GM18519 (cell line): ENCODE measurements around the gene PDCL3.

Source experiments
- ATAC-seq: cut with Tn5 transposase; IDR thresholded peaks from one replicate; pipeline ENCODE4 v1.9.1; 2021; ENCODE audit warnings: mild to moderate bottlenecking, moderate library complexity; ENCODE audit not compliant: unreplicated experiment, low FRiP score

Gene PDCL3

GRCh38 chr2:100611079-100612029 is 48.6 kb downstream of the PDCL3 start:
- no peak for ATAC-seq

- no peak for ATAC-seq
Measured at GRCh38 chr2:100612388-100613000, 49.7 kb downstream of the PDCL3 start.

GRCh38 chr2:100613719-100614118 is 50.9 kb downstream of the PDCL3 start:
- no peak for ATAC-seq

- ATAC-seq: no peak
Measured at GRCh38 chr2:100614455-100615000, 51.7 kb downstream of the PDCL3 start.

GRCh38 chr2:100615471-100615870 is 52.7 kb downstream of the PDCL3 start:
- no peak for ATAC-seq

DNA sequence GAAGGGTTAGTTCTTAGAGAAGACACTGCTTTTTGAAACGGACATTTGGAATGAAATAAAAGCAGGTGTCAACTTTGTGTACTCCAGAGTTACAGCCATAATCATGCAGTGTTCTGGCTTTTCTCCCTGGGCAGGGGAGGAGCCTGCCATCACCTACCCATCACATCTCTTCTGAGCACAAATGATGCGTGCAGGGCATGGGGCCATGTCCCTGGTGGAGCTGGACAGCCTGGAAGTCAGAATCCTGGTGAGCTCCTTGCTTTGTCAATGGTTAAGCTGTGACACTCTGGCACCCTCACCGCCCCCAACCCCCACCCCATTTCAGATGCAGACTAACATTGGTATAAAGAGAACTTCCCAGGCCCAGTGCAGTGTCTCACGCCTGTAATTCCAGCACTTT is 53.1 kb downstream of the PDCL3 start:
- no peak for ATAC-seq

DNA sequence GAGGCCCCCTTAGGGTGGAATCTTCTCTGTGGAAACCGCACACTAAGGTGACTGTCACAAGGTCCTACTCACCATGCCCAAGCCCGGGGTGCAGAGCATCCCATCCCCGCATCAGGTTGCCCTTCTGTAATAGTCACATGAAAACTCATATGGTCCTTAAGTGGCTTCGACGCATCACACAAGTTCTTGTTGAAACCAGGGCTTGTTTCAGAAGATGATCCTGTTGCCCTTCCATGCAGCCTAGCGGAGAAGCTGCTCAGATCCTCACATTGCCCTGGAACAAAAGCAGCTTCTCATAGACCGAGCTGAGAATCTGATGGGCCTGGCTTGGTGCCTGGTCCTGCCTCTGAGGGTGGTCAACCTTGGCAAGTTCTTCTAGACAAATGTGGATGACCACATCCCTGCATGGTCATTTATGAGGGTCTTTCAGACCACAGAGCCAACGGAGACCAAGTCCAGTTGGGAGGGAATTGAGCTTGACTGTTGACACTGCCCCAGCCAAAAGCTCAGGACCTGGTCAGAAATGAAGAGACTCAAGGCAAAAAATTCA is 54.1 kb downstream of the PDCL3 start:
- ATAC-seq: no peak

DNA sequence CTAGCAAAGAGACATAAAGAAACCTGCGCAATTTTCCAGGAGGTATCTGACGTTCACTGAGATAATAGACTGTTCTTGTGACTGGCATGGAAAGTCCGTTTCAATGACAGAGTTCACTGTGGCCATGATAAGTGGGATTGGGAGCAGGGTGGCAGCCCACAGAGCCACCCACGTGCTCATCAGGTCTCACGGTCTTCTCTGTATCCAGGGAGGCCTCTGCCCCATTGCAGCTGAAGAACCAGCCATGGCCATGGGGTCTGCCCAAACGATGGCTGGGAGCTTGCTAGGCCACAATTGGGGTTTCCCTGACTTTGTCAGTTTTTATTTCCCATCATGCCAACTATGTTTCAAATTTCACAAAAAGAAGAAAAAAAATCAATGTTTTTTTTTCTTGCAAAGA is 57.2 kb downstream of the PDCL3 start:
- ATAC-seq: no peak

- no peak for ATAC-seq
Measured at GRCh38 chr2:100620481-100620880, 57.7 kb downstream of the PDCL3 start.

DNA sequence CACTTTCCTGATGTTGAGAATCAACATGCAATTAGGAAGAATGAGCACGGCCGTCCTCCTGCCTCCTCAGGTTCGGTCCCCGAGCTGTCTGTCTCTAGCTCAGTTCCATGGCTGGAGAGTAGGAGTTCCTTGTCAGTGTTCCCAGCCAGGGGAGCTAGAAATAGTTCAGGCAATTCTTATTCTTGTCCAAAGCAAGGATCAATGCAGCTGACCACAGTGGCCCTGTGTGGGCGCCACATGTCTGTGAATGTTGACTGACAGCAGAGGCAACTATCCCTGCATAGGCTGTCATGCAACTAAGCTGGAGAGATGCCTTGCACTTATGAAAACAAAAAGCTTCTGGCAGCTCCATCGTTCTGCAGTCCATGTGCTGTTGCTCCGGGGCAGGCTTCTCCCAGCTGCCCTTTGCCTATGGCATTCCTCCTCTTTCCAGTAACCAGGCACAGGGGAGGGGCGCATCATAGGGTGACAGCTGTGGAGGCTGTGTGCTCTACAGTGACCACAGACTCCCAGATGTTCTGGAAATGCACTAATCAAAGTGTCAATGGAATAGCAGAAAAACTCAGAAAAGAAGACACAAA is 58.7 kb downstream of the PDCL3 start:
- no peak for ATAC-seq

DNA sequence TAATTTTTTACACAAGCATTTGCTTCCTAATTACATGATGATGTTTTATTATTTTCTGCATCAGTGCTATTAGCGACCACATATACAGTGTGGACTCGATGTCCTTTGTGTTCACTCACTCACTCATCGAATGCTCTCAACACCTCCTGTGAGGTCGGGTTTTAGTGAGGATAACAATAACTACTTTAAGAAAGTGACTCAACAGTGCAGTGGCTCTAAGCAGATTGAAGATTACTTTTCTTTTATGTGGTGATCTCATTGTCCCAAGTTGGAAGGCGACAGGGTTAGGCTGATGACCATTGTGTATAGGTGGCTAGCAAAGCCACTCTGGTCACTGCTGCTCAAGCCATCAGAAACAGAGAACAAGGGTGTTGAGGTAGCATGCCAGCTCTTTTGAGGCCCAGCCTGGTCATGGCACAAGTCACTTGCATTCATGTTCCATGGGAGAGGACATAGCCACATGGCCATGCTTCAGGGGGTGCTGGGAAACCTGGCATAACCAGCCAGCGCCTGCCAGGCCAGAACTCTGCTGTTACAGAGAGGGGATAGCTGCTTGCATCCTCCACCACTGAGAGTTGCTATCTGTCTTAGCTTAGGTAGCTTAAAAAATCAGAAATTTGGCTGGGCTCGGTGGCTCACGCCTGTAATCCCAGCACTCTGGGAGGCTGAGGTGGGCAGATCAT is 60.4 kb downstream of the PDCL3 start:
- no peak for ATAC-seq

- ATAC-seq: no peak
Measured at GRCh38 chr2:100623930-100624329, 61.1 kb downstream of the PDCL3 start.

GRCh38 chr2:100624536-100624935 is 61.7 kb downstream of the PDCL3 start:
- no peak for ATAC-seq

DNA sequence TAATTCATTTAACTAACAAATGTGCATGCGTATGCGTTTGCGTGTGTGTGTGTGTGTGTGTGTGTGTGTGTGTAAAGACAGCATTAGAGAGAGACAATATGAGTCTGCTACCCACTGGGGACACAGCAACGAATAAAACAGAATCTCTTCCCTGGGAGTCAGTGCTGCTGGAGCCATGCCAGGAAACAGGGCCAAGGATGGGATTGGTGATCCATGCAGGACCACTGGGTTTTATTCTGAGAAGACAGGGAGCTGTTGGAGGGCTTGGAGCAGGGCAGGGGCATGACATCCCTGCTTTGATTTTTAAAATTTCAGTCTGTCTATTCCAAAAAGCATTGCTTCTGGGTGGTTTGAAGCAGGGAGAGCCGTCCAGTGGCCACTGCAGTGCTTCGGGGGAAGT is 62.9 kb downstream of the PDCL3 start:
- ATAC-seq: no peak
